Measurements from ENCODE around the gene AJAP1. TPM values are rescaled to one million over a fixed set of nuclear protein-coding genes. Genes with fewer than 3 reads are reported as not detected.

AJAP1 gene
- total and polyA plus RNA-seq, 3 donors from 2014 or later, result 5.0 to 5.8 (median 5.4) TPM

DNA sequence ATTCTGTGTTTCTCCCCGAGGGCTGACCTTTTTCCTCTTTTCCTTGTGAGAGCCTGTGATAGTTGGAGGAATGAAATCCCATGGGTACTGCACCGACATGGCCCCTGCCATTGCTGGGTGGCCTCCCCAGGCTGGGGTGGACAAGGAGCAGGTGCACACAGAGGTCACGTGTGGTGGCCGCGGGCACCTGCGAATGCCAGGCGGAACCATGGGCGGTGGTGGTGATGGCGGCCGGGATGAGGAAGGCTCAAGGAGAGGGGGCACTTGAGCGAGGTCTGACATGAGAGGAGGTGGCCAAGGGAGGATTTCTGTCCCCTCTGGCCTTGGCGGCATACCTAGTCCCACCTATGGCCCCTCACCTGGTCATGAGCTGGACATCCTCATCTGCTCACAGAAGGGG lies 69.6 kb downstream of the AJAP1 start:
- whole genome bisulfite sequencing, 2 donors, result 90 to 93% methylated on average over 12 of the region's 12 CpGs
- H3K36me3 ChIP-seq (ENCODE audit: low read depth, missing control alignments), result no peaks in the 10 kb centered on the region
- H3K27ac ChIP-seq, result no peak overlapping the region
- intact Hi-C loops (cut with DNase I; ENCODE audit: low total_unique reads), result no loop called here
- TF ChIP-seq, protein P1, sequence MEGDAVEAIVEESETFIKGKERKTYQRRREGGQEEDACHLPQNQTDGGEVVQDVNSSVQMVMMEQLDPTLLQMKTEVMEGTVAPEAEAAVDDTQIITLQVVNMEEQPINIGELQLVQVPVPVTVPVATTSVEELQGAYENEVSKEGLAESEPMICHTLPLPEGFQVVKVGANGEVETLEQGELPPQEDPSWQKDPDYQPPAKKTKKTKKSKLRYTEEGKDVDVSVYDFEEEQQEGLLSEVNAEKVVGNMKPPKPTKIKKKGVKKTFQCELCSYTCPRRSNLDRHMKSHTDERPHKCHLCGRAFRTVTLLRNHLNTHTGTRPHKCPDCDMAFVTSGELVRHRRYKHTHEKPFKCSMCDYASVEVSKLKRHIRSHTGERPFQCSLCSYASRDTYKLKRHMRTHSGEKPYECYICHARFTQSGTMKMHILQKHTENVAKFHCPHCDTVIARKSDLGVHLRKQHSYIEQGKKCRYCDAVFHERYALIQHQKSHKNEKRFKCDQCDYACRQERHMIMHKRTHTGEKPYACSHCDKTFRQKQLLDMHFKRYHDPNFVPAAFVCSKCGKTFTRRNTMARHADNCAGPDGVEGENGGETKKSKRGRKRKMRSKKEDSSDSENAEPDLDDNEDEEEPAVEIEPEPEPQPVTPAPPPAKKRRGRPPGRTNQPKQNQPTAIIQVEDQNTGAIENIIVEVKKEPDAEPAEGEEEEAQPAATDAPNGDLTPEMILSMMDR (IDR thresholded peaks at IDR 0.05), result no peak
- TF ChIP-seq POLR2A (IDR thresholded peaks at IDR 0.05), result no peak
- H3K4me3 ChIP-seq, result no peak overlapping the region
- DNase-seq, result no peak
- H3K27me3 ChIP-seq, result no peaks in the 10 kb centered on the region
- H3K4me1 ChIP-seq, result no peaks in the 10 kb centered on the region
- H3K9me3 ChIP-seq, result no peaks in the 10 kb centered on the region

DNA sequence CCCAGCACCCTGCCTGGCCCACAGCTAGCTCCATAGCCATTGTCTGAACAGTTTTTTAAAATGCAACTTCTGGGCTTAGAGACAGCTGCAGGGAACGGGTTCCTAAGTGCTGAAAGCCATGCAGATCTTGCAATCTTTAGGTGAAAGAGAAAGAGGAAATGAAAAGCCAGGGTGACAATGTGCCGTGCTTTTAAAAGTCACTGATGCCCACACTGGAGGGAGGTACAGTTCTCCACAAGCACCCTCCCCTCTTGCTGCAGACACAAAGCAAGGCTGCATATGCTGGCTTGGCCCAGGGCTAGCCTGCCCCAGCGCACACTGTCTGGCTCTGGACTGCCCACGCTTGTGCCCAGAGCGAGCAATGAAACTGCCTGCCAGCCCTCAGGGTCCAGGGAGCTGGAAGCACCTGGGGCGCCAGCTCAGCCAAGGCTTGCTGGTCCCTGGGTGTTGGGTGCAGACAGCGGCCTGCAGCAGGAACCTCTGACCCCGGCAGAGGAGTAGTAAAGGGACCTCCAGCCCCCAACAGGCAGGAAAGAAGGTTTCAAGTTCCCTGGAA lies 70.4 kb downstream of the AJAP1 start:
- intact Hi-C loops (cut with DNase I; ENCODE audit: low total_unique reads), result no loop called here
- Histone ChIP-seq H3K4me1 (no peaks in the 10 kb centered on the region), H3K27ac (no peak overlapping the region), H3K9me3 (no peaks in the 10 kb centered on the region), H3K27me3 (no peaks in the 10 kb centered on the region), H3K36me3 (ENCODE audit: low read depth, missing control alignments) (no peaks in the 10 kb centered on the region), H3K4me3 (no peak overlapping the region)
- TF ChIP-seq, protein P1 (IDR thresholded peaks at IDR 0.05), result no peak
- TF ChIP-seq POLR2A (IDR thresholded peaks at IDR 0.05), result no peak
- WGBS, 2 donors, result 81 to 88% methylated on average over 7 to 8 of the region's 8 CpGs
- no peak for DNase-seq

DNA sequence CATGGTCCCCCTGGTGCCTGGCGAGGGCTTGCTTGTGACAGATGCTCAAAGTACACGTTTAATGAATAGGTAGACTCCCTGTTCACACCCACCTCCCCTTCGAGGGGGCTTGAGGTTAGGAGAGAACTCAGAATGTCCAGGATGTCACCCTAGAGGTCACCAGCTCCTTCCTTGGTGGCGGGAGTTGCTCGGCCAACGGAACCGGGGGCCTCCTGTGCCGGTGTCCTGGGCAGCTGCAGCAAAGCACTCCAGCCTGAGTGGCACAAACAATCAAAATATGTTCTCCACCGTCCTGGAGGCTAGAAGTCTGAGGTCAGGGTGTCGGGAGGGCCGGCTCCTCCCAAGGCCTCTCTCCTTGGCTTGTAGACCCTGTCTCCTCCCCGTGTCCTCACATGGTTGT lies 71.0 kb downstream of the AJAP1 start:
- TF ChIP-seq, protein P1 (IDR thresholded peaks at IDR 0.05), result no peak
- TF ChIP-seq POLR2A (IDR thresholded peaks at IDR 0.05), result no peak
- no peak overlapping the region for H3K27ac ChIP-seq
- no peaks in the 10 kb centered on the region for H3K36me3 ChIP-seq (ENCODE audit: low read depth, missing control alignments)
- no peak for DNase-seq
- H3K9me3 ChIP-seq, result no peaks in the 10 kb centered on the region
- no peak overlapping the region for H3K4me3 ChIP-seq
- WGBS, 2 donors, result 88 to 94% methylated on average over 12 of the region's 12 CpGs
- H3K4me1 ChIP-seq, result no peaks in the 10 kb centered on the region
- intact Hi-C loops (cut with DNase I; ENCODE audit: low total_unique reads), result no loop called here
- no peaks in the 10 kb centered on the region for H3K27me3 ChIP-seq

DNA sequence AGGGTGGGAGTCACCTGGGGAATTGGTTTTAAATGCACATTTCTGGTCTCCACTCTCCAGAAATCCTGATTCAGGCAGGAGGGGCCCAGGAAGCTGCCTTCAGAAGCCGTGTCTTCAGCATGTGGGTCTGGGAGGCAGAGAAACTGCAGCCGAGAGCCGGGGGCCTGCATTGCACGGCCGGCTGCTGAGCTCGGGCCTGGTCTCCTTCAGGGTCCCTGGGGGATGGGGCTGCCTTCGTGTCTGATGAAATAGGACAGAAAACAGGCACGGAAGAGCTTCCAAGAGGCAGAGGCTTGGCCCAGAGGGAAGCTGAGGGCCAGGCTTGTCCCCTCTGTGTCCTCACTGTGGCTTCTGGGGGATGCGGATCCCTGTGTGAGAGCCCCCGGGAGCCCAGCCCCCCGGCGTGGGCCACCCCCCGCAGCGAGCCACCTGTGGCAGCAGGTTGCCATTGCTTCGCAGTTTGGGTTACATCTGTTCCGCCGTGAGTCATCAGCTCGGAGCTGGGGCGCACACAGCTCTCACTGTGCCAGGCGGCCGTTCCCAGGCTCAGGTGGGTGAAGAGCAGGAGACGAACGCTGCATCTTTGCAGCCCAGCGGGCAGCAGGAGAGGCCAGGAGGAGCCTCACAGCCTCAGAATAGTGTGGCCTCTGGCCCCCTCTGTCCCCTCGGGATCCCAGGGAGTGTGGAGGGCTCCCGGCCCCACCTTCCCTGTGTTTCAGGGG lies 72.4 kb downstream of the AJAP1 start:
- TF ChIP-seq, protein P1 (IDR thresholded peaks at IDR 0.05), result no peak
- no peak for TF ChIP-seq POLR2A (IDR thresholded peaks at IDR 0.05)
- no peak overlapping the region for H3K4me3 ChIP-seq
- no peak for DNase-seq
- H3K27me3 ChIP-seq, result no peaks in the 10 kb centered on the region
- intact Hi-C loops (cut with DNase I; ENCODE audit: low total_unique reads), result no loop called here
- no peaks in the 10 kb centered on the region for H3K4me1 ChIP-seq
- no peak overlapping the region for H3K27ac ChIP-seq
- WGBS, 2 donors, result 78 to 89% methylated on average over 10 to 23 of the region's 26 CpGs
- no peaks in the 10 kb centered on the region for H3K36me3 ChIP-seq (ENCODE audit: low read depth, missing control alignments)
- no peaks in the 10 kb centered on the region for H3K9me3 ChIP-seq

Measured in testis (tissue), 3 donors.